ENCODE measurements around the gene HACD4. TPM values are rescaled to one million over a fixed set of nuclear protein-coding genes. Genes with fewer than 3 reads are reported as not detected.

HACD4 gene
- total and polyA plus RNA-seq, 9 of the 15 experiments (the other 6 are each of a cell fraction or from before 2014, with no cell fraction given), result 0.02 TPM; not detected in 8

DNA sequence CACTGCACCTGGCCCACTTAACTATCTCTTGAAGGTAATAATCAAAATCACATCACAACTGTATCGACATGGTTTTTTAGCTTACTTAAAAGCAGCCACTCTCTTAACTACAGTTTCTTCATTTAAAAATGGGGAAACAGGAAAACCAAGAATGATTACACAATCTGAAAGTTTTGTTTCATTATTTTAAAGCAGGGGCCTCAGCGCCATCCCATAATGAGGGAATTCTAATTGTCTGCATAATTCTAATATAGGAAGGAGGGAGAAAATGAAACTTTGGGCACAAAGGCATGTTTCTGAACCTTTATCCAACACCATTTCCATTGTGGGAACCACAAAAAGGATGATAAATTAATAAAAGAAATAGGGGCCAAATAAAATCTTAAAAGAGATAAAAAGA lies 7.6 kb downstream of the HACD4 start (continued):
- TF ChIP-seq, protein P1, sequence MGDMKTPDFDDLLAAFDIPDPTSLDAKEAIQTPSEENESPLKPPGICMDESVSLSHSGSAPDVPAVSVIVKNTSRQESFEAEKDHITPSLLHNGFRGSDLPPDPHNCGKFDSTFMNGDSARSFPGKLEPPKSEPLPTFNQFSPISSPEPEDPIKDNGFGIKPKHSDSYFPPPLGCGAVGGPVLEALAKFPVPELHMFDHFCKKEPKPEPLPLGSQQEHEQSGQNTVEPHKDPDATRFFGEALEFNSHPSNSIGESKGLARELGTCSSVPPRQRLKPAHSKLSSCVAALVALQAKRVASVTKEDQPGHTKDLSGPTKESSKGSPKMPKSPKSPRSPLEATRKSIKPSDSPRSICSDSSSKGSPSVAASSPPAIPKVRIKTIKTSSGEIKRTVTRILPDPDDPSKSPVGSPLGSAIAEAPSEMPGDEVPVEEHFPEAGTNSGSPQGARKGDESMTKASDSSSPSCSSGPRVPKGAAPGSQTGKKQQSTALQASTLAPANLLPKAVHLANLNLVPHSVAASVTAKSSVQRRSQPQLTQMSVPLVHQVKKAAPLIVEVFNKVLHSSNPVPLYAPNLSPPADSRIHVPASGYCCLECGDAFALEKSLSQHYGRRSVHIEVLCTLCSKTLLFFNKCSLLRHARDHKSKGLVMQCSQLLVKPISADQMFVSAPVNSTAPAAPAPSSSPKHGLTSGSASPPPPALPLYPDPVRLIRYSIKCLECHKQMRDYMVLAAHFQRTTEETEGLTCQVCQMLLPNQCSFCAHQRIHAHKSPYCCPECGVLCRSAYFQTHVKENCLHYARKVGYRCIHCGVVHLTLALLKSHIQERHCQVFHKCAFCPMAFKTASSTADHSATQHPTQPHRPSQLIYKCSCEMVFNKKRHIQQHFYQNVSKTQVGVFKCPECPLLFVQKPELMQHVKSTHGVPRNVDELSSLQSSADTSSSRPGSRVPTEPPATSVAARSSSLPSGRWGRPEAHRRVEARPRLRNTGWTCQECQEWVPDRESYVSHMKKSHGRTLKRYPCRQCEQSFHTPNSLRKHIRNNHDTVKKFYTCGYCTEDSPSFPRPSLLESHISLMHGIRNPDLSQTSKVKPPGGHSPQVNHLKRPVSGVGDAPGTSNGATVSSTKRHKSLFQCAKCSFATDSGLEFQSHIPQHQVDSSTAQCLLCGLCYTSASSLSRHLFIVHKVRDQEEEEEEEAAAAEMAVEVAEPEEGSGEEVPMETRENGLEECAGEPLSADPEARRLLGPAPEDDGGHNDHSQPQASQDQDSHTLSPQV (IDR thresholded peaks at IDR 0.05), result no peak
- TF ChIP-seq, protein P2, sequence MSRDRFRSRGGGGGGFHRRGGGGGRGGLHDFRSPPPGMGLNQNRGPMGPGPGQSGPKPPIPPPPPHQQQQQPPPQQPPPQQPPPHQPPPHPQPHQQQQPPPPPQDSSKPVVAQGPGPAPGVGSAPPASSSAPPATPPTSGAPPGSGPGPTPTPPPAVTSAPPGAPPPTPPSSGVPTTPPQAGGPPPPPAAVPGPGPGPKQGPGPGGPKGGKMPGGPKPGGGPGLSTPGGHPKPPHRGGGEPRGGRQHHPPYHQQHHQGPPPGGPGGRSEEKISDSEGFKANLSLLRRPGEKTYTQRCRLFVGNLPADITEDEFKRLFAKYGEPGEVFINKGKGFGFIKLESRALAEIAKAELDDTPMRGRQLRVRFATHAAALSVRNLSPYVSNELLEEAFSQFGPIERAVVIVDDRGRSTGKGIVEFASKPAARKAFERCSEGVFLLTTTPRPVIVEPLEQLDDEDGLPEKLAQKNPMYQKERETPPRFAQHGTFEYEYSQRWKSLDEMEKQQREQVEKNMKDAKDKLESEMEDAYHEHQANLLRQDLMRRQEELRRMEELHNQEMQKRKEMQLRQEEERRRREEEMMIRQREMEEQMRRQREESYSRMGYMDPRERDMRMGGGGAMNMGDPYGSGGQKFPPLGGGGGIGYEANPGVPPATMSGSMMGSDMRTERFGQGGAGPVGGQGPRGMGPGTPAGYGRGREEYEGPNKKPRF (IDR thresholded peaks at IDR 0.05; ENCODE audit: low read depth, low read length), result no peak

DNA sequence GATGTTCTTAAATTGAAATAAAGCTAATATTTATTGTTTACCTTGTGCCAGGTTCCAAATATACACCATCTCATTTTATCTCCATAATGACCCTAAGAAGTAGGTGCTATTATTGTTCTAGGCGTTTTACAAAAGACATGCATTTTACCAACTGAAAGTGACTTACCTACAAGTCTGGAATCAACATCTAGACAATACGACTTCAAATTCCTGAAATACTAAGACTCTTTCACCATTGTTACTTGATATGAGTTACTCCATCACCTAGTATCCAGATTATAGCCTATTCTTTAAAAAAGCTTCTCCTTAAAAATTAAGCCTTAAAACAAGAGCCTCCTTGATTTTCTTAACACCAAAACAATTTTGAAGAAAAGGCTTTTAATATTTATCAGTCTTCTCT lies 13.3 kb downstream of the HACD4 start:
- no TSS peak for BruUV-seq (replicated peaks)
- H3K27me3 ChIP-seq (ENCODE audit: control insufficient read depth in 2 of 2, insufficient read depth in 2 of 2, low read length in 2 of 2), result no peaks in the 10 kb centered on the region
- no peak overlapping the region for H3K4me3 ChIP-seq
- H3K9ac ChIP-seq (ENCODE audit: insufficient read depth in 1 of 2, low read depth in 2 of 2, low read length in 2 of 2), result no peak overlapping the region
- WGBS (ENCODE audit: insufficient coverage, low coverage, missing lambda C conversion rate), result no CpG with 5 or more reads among the region's 2 CpGs
- TF ChIP-seq ATF1 (CRISPR knock-in tag; IDR thresholded peaks at IDR 0.05), result no peak
- TF ChIP-seq ATF1 (tag; IDR thresholded peaks at IDR 0.05), result no peak
- TF ChIP-seq ZC3H8 (IDR thresholded peaks at IDR 0.05), result no peak
- no peak for TF ChIP-seq ZNF134 (CRISPR knock-in tag; conservative IDR thresholded peaks at IDR 0.05)
- no peak for TF ChIP-seq KLF6 (CRISPR knock-in tag; IDR thresholded peaks at IDR 0.05; ENCODE audit: borderline replicate concordance)
- TF ChIP-seq NFATC3 (IDR thresholded peaks at IDR 0.05), result no peak
- TF ChIP-seq, protein P3, sequence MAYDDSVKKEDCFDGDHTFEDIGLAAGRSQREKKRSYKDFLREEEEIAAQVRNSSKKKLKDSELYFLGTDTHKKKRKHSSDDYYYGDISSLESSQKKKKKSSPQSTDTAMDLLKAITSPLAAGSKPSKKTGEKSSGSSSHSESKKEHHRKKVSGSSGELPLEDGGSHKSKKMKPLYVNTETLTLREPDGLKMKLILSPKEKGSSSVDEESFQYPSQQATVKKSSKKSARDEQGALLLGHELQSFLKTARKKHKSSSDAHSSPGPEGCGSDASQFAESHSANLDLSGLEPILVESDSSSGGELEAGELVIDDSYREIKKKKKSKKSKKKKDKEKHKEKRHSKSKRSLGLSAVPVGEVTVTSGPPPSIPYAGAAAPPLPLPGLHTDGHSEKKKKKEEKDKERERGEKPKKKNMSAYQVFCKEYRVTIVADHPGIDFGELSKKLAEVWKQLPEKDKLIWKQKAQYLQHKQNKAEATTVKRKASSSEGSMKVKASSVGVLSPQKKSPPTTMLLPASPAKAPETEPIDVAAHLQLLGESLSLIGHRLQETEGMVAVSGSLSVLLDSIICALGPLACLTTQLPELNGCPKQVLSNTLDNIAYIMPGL (CRISPR knock-in tag; IDR thresholded peaks at IDR 0.05), result no peak
- no peak for TF ChIP-seq RCOR1 (IDR thresholded peaks at IDR 0.05; ENCODE audit: borderline replicate concordance in 1 of 2, low read depth in 2 of 2, low read length in 2 of 2)
- no peak for TF ChIP-seq RHOXF2B (CRISPR knock-in tag; conservative IDR thresholded peaks at IDR 0.05)
- no peak for TF ChIP-seq MEF2D (tag; conservative IDR thresholded peaks at IDR 0.05; ENCODE audit: low read depth)
- no peak for TF ChIP-seq BCOR (IDR thresholded peaks at IDR 0.05)
- no peak for TF ChIP-seq ZNF778 (CRISPR knock-in tag; IDR thresholded peaks at IDR 0.05)
- no peak for ATAC-seq
- ChIA-PET CTCF (ENCODE audit: low intra/inter-chr PET ratio) (no interaction called here), POLR2A (no interaction called here)
- no peak overlapping the region for H2AFZ ChIP-seq (ENCODE audit: low read depth, low read length)
- FAIRE-seq, result no peak
- H3K9me1 ChIP-seq (ENCODE audit: control insufficient read depth, insufficient read depth, low read length), result no peaks in the 10 kb centered on the region
- no peaks in the 10 kb centered on the region for H3K36me3 ChIP-seq (ENCODE audit: control insufficient read depth, insufficient read depth, low read length)
- no peak for DNase-seq (ENCODE audit: extremely low read depth in 1 of 4, low spot score in 3 of 4)
- H3K4me1 ChIP-seq (replicated peaks in 1 of 2; ENCODE audit: control insufficient read depth in 2 of 2, insufficient read depth in 2 of 2, low read length in 2 of 2), result no peaks in the 10 kb centered on the region
- H4K20me1 ChIP-seq (replicated peaks; ENCODE audit: control insufficient read depth, insufficient read depth, low read length), result no peaks in the 10 kb centered on the region
- H3K79me2 ChIP-seq (ENCODE audit: control insufficient read depth, insufficient read depth, low read length), result no peaks in the 10 kb centered on the region
- no peak overlapping the region for H3K4me2 ChIP-seq (ENCODE audit: insufficient read depth, low read length)
- in situ Hi-C loops (cut with MboI) (no loop called here), intact Hi-C loops (cut with micrococcal nuclease) (no loop called here)
- no peaks in the 10 kb centered on the region for H3K9me3 ChIP-seq (replicated peaks; ENCODE audit: control insufficient read depth, insufficient read depth, low read depth, low read length)
- no peak overlapping the region for H3K27ac ChIP-seq (ENCODE audit: extremely low read depth, low read depth, low read length)
